ENCODE data around the gene KIRREL1. TPM values are rescaled to one million over a fixed set of nuclear protein-coding genes. Genes with fewer than 3 reads are reported as not detected.

Gene KIRREL1
- total and polyA plus RNA-seq, 2 experiments from 2014 or later: 8.2 to 33.2 TPM

DNA sequence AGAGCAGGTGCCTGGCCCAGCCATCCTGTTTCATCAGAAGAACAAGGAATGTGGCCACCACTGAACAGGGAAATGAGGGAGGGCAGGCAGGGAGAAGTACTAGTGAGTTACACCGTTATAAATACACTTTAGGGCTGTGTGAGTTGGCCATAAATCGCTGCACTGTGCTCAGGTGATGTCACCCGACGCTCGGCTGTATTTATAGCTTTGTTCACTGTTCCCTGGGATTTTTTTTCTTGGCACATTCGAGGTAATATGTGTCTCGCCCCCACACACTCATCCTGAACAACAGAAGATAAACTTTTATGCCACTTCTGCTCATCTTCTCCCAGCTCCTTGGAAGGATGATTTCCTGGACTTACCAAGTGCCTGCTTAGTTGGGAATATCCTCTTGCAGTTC lies 9.0 kb upstream of the KIRREL1 start:
- H3K36me3 ChIP-seq: no peaks in the 10 kb centered on the region
- no peak for DNase-seq (ENCODE audit: low read depth in 1 of 2, low spot score in 1 of 2)

GRCh38 chr1:157985473-157985872 lies 8.0 kb upstream of the KIRREL1 start:
- Histone ChIP-seq H3K36me3 (no peaks in the 10 kb centered on the region), H3K27ac (no peak overlapping the region), H3K4me3 (no peak overlapping the region), H3K27me3 (no peaks in the 10 kb centered on the region), H3K9me3 (ENCODE audit: low read depth) (no peaks in the 10 kb centered on the region), H3K4me1 (ENCODE audit: low read depth) (no peaks in the 10 kb centered on the region)
- TF ChIP-seq, protein P1, sequence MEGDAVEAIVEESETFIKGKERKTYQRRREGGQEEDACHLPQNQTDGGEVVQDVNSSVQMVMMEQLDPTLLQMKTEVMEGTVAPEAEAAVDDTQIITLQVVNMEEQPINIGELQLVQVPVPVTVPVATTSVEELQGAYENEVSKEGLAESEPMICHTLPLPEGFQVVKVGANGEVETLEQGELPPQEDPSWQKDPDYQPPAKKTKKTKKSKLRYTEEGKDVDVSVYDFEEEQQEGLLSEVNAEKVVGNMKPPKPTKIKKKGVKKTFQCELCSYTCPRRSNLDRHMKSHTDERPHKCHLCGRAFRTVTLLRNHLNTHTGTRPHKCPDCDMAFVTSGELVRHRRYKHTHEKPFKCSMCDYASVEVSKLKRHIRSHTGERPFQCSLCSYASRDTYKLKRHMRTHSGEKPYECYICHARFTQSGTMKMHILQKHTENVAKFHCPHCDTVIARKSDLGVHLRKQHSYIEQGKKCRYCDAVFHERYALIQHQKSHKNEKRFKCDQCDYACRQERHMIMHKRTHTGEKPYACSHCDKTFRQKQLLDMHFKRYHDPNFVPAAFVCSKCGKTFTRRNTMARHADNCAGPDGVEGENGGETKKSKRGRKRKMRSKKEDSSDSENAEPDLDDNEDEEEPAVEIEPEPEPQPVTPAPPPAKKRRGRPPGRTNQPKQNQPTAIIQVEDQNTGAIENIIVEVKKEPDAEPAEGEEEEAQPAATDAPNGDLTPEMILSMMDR (IDR thresholded peaks at IDR 0.05; ENCODE audit: low read depth, low read length): no peak
- no peak for DNase-seq (ENCODE audit: low read depth in 1 of 2, low spot score in 1 of 2)

More for the DNA sequence above, 9.0 kb upstream of the KIRREL1 start:
- Histone ChIP-seq H3K27ac (no peak overlapping the region), H3K27me3 (no peaks in the 10 kb centered on the region), H3K9me3 (ENCODE audit: low read depth) (no peaks in the 10 kb centered on the region), H3K4me3 (no peak overlapping the region), H3K4me1 (ENCODE audit: low read depth) (no peaks in the 10 kb centered on the region)
- TF ChIP-seq, protein P1 (IDR thresholded peaks at IDR 0.05; ENCODE audit: low read depth, low read length): no peak

- Histone ChIP-seq H3K27me3 (no peaks in the 10 kb centered on the region), H3K27ac (no peak overlapping the region), H3K9me3 (ENCODE audit: low read depth) (no peaks in the 10 kb centered on the region), H3K4me3 (no peak overlapping the region), H3K36me3 (no peaks in the 10 kb centered on the region), H3K4me1 (ENCODE audit: low read depth) (no peaks in the 10 kb centered on the region)
- no peak for DNase-seq (ENCODE audit: low read depth in 1 of 2, low spot score in 1 of 2)
- TF ChIP-seq, protein P1 (IDR thresholded peaks at IDR 0.05; ENCODE audit: low read depth, low read length): no peak
Measured at GRCh38 chr1:157988002-157988401, 5.4 kb upstream of the KIRREL1 start.

DNA sequence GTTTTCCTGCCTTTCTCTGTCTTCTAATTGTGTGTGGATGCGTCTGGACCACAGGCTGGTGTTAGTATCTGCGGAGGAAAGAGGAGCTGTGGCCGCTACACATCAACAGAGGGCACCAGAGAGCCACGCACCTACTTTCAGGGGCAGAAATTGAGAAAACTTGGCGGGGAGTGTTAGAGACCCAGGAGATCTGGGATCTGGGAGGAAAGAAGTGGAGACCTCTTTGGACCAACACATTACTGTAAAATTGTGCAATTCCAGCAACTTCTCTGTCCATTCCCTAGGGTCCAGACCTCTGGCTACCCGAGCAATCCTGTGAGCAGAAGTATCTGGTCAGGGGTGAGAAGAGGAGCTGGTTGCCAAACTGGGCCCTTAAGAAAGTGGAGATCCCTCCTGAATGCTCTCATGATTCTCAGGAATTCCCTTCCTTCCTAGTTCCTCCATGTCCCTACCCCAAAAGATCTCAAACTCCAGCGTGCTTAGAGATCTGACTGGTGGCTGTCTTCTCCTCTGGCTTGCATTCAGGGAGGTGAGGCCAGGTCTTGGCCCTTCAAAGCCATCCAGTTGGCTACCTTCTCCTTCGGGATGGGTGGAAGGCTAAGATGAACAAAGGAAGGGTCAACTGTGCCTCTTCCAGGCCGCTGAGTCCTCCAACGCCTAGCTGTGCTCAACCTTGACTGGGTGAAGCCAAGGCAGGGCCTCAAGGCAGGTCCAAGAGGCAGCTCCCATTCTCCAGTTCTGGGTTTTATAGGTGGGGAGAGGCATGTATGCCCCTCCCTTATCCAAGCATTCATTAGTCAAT lies 1.2 kb upstream of the KIRREL1 start:
- TF ChIP-seq, protein P1 (IDR thresholded peaks at IDR 0.05; ENCODE audit: low read depth, low read length): peak; percentile 99
- peak; percentile 78 to 83 for DNase-seq (ENCODE audit: low read depth in 1 of 2, low spot score in 1 of 2)
- H3K27me3 ChIP-seq: no peaks in the 10 kb centered on the region
- no peaks in the 10 kb centered on the region for H3K36me3 ChIP-seq
- no peak overlapping the region for H3K27ac ChIP-seq
- peaks cover 11% of the 10 kb centered on the region for H3K4me1 ChIP-seq (ENCODE audit: low read depth)
- H3K4me3 ChIP-seq: no peak overlapping the region
- no peaks in the 10 kb centered on the region for H3K9me3 ChIP-seq (ENCODE audit: low read depth)

DNA sequence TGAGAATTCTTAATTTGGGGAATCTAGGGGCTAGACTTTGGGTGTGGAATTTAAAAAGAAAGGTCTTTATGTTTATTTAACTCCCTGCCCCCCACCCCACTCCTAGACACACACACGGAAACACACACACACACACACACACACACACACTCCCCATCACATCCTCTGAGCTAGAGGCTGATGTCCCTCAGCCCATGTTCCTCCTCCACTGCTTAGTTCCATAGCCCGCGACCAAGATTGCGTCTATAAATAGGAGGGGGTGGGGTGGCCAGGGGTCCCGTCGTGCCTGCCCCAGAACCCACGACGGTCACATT lies 655 bp upstream of the KIRREL1 start:
- DNase-seq (ENCODE audit: low read depth in 1 of 2, low spot score in 1 of 2): peak in 1 of 2 donors; percentile 26
- peaks cover 11% of the 10 kb centered on the region for H3K4me1 ChIP-seq (ENCODE audit: low read depth)
- H3K36me3 ChIP-seq: no peaks in the 10 kb centered on the region
- no peak overlapping the region for H3K27ac ChIP-seq
- TF ChIP-seq, protein P1 (IDR thresholded peaks at IDR 0.05; ENCODE audit: low read depth, low read length): no peak
- H3K27me3 ChIP-seq: no peaks in the 10 kb centered on the region
- H3K9me3 ChIP-seq (ENCODE audit: low read depth): no peaks in the 10 kb centered on the region
- peak overlapping the region; percentile 94 for H3K4me3 ChIP-seq

Data from cardiac muscle cell (in vitro differentiated cells and primary cell).